Measurements from ENCODE around the gene SIRT3. TPM values are rescaled to one million over a fixed set of nuclear protein-coding genes. Genes with fewer than 3 reads are reported as not detected.

Gene SIRT3
- total and polyA plus RNA-seq, 2 experiments from 2014 or later, result 11.2 to 23.4 TPM

- TF ChIP-seq EZH2phosphoT487 (IDR thresholded peaks at IDR 0.05; ENCODE audit: low read depth, severe bottlenecking, unreplicated experiment) (no peak), CTCF (IDR thresholded peaks at IDR 0.05; ENCODE audit: poor library complexity) (no peak), EZH2 (IDR thresholded peaks at IDR 0.05; ENCODE audit: borderline replicate concordance) (no peak)
- Histone ChIP-seq H3K27me3 (no peaks in the 10 kb centered on the region), H3K36me3 (replicated peaks; ENCODE audit: insufficient read depth, low read depth) (no peaks in the 10 kb centered on the region), H3K4me2 (peak overlapping the region; percentile 100), H4K20me1 (ENCODE audit: insufficient read depth, poor library complexity, severe bottlenecking) (peaks cover 50% of the 10 kb centered on the region), H2AFZ (no peak overlapping the region), H3K9me3 (ENCODE audit: low read depth) (no peaks in the 10 kb centered on the region), H3K79me2 (peaks cover 67% of the 10 kb centered on the region), H3K27ac (peak overlapping the region; percentile 94), H3K4me3 (peak overlapping the region; percentile 69), H3K4me1 (ENCODE audit: insufficient read depth) (peaks cover 26% of the 10 kb centered on the region), H3K9me2 (replicated peaks; ENCODE audit: insufficient read depth) (no peaks in the 10 kb centered on the region)
- WGBS (ENCODE audit: low lambda C conversion rate, missing lambda C conversion rate), result 8% methylated on average over 36 of the region's 39 CpGs
- DNase-seq (ENCODE audit: low spot score), result peak; percentile 54
These were observed 29.5 kb downstream of the SIRT3 start for GRCh38 chr11:206526-207207.

GRCh38 chr11:206002-206384 is 30.1 kb downstream of the SIRT3 start:
- Histone ChIP-seq H3K27ac (peak overlapping the region; percentile 94), H3K4me3 (peak overlapping the region; percentile 69), H3K36me3 (replicated peaks; ENCODE audit: insufficient read depth, low read depth) (no peaks in the 10 kb centered on the region), H3K27me3 (no peaks in the 10 kb centered on the region), H3K9me3 (ENCODE audit: low read depth) (no peaks in the 10 kb centered on the region), H4K20me1 (ENCODE audit: insufficient read depth, poor library complexity, severe bottlenecking) (peaks cover 50% of the 10 kb centered on the region), H3K9me2 (replicated peaks; ENCODE audit: insufficient read depth) (no peaks in the 10 kb centered on the region), H3K79me2 (peaks cover 62% of the 10 kb centered on the region), H3K4me1 (ENCODE audit: insufficient read depth) (peaks cover 26% of the 10 kb centered on the region), H2AFZ (no peak overlapping the region), H3K4me2 (peak overlapping the region; percentile 100)
- no peak for DNase-seq (ENCODE audit: low spot score)
- whole genome bisulfite sequencing (ENCODE audit: low lambda C conversion rate, missing lambda C conversion rate), result 90% methylated on average over 7 of the region's 7 CpGs
- TF ChIP-seq CTCF (IDR thresholded peaks at IDR 0.05; ENCODE audit: poor library complexity), result no peak
- TF ChIP-seq EZH2 (IDR thresholded peaks at IDR 0.05; ENCODE audit: borderline replicate concordance), result no peak
- no peak for TF ChIP-seq EZH2phosphoT487 (IDR thresholded peaks at IDR 0.05; ENCODE audit: low read depth, severe bottlenecking, unreplicated experiment)

- no peaks in the 10 kb centered on the region for H3K27me3 ChIP-seq
- peaks cover 24% of the 10 kb centered on the region for H3K4me1 ChIP-seq (ENCODE audit: insufficient read depth)
- DNase-seq (ENCODE audit: low spot score), result no peak
- peak overlapping the region; percentile 94 for H3K27ac ChIP-seq
- H3K4me3 ChIP-seq, result peak overlapping the region; percentile 69
- TF ChIP-seq CTCF (IDR thresholded peaks at IDR 0.05; ENCODE audit: poor library complexity), result no peak
- WGBS (ENCODE audit: low lambda C conversion rate, missing lambda C conversion rate), result 95% methylated on average over 16 of the region's 16 CpGs
- H3K36me3 ChIP-seq (replicated peaks; ENCODE audit: insufficient read depth, low read depth), result no peaks in the 10 kb centered on the region
- H3K4me2 ChIP-seq, result peak overlapping the region; percentile 100
- no peaks in the 10 kb centered on the region for H3K9me2 ChIP-seq (replicated peaks; ENCODE audit: insufficient read depth)
- peaks cover 47% of the 10 kb centered on the region for H4K20me1 ChIP-seq (ENCODE audit: insufficient read depth, poor library complexity, severe bottlenecking)
- H2AFZ ChIP-seq, result no peak overlapping the region
- H3K9me3 ChIP-seq (ENCODE audit: low read depth), result no peaks in the 10 kb centered on the region
- H3K79me2 ChIP-seq, result peaks cover 56% of the 10 kb centered on the region
These were observed 30.7 kb downstream of the SIRT3 start for GRCh38 chr11:205221-206001.

Measured in hepatocyte (in vitro differentiated cells).